Progenitor cell of endocrine pancreas (in vitro differentiated cells): ENCODE results near the gene MSRB2. TPM values are rescaled to one million over a fixed set of nuclear protein-coding genes. Genes with fewer than 3 reads are reported as not detected.

ENCODE experiments used
- DNase-seq: peaks from one replicate; pipeline ENCODE4 v3.0.0; 2021; ENCODE audit warnings: low spot score; ENCODE audit not compliant: unreplicated experiment
- H3K27ac Mint-ChIP-seq: 2 replicates; pipeline ENCODE4 v1.8.0; 2021; ENCODE audit warnings: mild to moderate bottlenecking, moderate library complexity, mixed read lengths
- H3K27me3 Mint-ChIP-seq: 2 replicates; pipeline ENCODE4 v1.8.0; 2021; ENCODE audit warnings: mixed read lengths
- H3K36me3 Mint-ChIP-seq: 2 replicates; pipeline ENCODE4 v1.8.0; 2022; ENCODE audit warnings: mixed read lengths; ENCODE audit not compliant: insufficient read depth
- H3K4me1 Mint-ChIP-seq: 2 replicates; pipeline ENCODE4 v1.8.0; 2021; ENCODE audit warnings: low read depth, mixed read lengths
- H3K4me3 Mint-ChIP-seq: 2 replicates; pipeline ENCODE4 v1.8.0; 2021; ENCODE audit warnings: low read depth, mild to moderate bottlenecking, moderate library complexity, mixed read lengths
- H3K9me3 Mint-ChIP-seq: 2 replicates; pipeline ENCODE4 v1.8.0; 2021; ENCODE audit warnings: low read depth, mixed read lengths
- total RNA-seq: library from RNA; stranded (reverse); gene quantifications from 2 replicates; pipeline ENCODE4 v1.2.1, GENCODE V29; 2021
- TF ChIP-seq, protein P1 (sequence below): fragments of 200-600 bp; sonication (generic); IDR thresholded peaks from one replicate; pipeline ENCODE4 v1.5.0; 2021; ENCODE audit warnings: antibody characterized with exemption, mild to moderate bottlenecking; ENCODE audit not compliant: unreplicated experiment

MSRB2 gene
- total RNA-seq, 1 donor from 2014 or later = 29.1 TPM

DNA sequence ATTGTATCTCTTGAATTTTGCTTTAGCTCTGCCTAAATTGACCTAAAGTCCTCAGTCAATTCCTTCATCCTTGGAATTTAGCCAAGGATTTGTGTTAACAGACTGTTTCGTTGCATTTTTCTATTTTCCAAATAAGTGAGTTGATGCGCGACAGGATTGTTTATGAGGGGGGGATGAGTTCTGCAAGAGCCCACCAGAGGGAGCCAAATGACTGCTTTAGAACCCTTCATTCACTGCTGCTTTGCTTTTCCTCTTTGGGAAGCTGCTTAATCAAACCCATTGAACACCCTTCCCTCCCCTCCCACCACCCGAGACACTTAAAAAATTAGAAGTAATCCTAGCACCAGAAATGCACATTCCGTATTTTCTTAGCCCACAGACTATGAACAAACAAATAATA is 63.0 kb downstream of the MSRB2 start:
- Mint-ChIP-seq H3K27ac (peak overlapping the region; percentile 30), H3K4me3 (no peak overlapping the region), H3K9me3 (no peaks in the 10 kb centered on the region), H3K36me3 (peaks cover 5% of the 10 kb centered on the region), H3K4me1 (peaks cover 7% of the 10 kb centered on the region), H3K27me3 (peaks cover 42% of the 10 kb centered on the region)
- DNase-seq = peak; percentile 39
- TF ChIP-seq, protein P1, sequence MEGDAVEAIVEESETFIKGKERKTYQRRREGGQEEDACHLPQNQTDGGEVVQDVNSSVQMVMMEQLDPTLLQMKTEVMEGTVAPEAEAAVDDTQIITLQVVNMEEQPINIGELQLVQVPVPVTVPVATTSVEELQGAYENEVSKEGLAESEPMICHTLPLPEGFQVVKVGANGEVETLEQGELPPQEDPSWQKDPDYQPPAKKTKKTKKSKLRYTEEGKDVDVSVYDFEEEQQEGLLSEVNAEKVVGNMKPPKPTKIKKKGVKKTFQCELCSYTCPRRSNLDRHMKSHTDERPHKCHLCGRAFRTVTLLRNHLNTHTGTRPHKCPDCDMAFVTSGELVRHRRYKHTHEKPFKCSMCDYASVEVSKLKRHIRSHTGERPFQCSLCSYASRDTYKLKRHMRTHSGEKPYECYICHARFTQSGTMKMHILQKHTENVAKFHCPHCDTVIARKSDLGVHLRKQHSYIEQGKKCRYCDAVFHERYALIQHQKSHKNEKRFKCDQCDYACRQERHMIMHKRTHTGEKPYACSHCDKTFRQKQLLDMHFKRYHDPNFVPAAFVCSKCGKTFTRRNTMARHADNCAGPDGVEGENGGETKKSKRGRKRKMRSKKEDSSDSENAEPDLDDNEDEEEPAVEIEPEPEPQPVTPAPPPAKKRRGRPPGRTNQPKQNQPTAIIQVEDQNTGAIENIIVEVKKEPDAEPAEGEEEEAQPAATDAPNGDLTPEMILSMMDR = peak; percentile 85

GRCh38 chr10:23171232-23171876 is 76.0 kb downstream of the MSRB2 start:
- DNase-seq = peak; percentile 67
- Mint-ChIP-seq H3K27ac (no peak overlapping the region), H3K36me3 (peaks cover 7% of the 10 kb centered on the region), H3K27me3 (peaks cover 81% of the 10 kb centered on the region), H3K9me3 (no peaks in the 10 kb centered on the region), H3K4me1 (peaks cover 19% of the 10 kb centered on the region), H3K4me3 (peak overlapping the region; percentile 84)
- TF ChIP-seq, protein P1 = no peak

Other genes with a start within 250 kb of the MSRB2 start
- 4.8 and 7.9 TPM in 2 replicates for gene ARMC3, start 167.5 kb upstream of the MSRB2 start, total RNA-seq
- 41.3 and 50.7 TPM in 2 replicates for gene PTF1A, start 96.7 kb downstream of the MSRB2 start, total RNA-seq
- gene C10orf67, start 249.2 kb downstream of the MSRB2 start, total RNA-seq = 0.38 TPM in 1 of 2 replicates, not detected in the other